SW480 (cell line): Measurements from ENCODE around the gene SGPP2.
"Not testable (repeated sequence)": the region's sequence is repeated elsewhere in the genome, so short reads cannot be mapped to it uniquely, and the experiment has no call there.

Experiments used
- DNase-seq: peaks from one replicate; pipeline ENCODE4 v3.0.0-alpha.2; 2016; ENCODE audit warnings: low spot score

SGPP2 gene

DNA sequence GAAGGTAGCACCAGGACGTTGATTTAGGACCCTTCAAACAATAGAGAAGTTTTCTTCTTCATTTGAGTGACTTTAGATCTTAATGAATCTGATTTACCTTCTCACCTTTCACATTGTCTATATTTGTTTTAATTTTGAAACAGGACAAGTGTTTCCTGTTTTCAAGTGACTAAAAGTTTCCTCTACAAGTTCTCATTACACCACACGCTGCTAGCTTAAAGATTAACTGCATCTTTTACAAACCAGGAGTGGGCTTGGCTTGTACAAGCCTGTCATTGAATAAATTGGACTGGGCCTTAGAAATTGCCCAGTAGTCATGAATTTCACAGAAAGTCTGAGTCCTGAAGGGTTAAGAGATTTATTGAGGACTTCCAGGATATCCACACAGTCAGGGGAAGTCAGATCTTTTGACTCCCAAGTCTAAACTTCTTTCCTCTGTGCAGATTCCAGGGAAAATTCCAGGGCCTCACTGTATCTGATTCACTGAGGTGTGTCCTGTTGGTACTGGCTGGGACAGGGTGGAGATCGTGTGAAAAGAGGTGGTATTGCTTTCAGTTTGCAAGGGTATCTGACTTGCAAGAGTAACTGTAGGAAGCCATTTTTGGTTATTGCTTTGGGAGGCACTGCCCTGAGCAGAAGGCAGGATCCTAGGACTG is 3.4 kb downstream of the SGPP2 start:
- DNase-seq: peak; percentile 67

DNA sequence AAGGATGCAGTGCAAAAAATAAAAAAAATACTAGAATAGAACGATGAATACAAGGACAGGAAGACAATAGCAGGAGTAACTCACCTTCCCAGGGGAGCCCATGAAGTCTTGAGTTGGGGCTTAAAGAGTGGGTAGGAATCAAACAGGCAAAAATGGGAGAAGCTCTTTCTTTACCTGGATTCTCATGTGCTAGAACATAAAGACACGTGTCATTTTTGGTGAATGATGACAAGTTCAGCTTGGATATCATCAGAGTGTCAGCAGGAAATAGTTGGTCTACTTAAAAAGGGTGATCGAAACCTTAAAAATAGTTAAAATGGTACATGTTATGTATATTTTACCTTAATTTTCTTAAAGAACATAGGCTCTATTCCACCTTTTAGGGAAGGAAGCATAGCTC is 5.7 kb downstream of the SGPP2 start:
- no peak for DNase-seq

DNA sequence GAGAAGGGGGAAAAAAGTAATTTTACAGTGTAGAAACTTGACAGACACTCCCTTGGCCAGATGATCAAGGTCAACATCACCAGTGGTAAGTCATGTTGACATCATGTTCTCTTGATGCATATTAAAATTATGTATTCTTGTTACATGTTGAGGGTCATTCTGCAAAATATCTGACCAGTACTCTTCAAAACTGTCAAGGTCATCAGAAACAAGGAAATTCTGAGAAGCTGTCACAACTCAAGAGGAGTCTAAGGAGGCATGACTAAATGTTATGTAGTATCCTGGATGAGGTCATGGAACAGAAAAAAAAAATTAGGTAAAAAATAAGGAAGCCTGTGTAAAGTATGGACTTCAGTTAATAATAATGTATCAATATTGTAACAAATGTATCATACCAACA is 6.3 kb downstream of the SGPP2 start:
- DNase-seq: no peak

DNA sequence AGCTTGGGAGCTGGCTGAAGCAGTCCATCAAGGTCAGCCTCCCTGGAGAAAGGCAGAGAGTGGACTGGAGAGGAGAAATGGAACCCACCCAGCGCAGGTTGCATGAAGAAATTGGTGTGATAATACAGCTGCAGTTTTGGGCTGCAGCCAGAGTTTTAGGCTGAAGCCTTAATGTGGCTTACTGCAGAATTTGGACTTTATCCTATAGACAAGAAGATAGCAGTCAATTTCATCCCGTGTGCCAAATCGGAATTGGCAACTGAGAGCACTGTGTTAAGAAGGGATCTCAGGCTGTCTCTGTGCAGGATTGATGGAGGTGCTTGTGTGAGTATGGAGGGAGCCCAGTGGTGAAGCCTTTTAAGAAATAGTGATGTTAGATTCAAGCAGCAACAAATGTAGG is 7.5 kb downstream of the SGPP2 start:
- no peak for DNase-seq

DNA sequence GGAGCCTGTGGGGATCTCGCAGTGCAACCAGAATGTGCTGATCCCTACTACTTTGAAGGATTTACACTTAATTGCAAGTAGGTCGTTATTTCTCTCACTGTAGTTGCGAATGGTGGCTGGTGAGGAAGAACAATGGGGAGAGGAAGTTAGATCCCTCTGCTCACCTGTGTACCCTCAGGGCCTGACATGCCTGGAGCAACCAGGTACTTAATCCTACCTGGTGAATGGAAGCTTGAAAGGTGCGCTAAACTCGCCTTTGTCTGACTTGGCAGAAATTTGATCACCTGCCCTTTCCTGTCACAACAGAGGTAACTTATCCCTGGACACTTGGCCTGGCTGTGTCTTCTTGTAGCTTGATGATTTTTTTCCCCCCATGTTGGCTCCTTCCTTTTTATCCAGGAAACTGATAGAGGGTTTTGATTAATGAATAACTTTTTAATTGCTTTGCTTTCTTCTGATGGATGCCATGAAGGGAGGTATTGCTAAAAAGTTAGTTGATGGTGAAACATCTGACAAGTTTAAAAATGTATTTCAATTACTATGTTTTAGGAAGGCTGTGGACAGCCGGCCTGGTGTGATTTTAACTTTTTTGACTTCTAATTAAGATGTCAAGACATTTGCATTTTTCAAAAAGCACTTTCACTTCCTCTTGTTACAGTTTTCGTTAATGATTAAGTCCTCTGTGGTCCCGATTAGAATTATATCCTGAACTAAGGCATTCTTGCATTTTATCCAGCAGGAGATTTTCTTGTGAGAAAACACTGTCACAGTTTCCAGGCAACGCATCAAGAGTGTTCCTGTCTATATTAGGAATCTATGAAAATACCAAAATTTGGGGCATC is 9.2 kb downstream of the SGPP2 start:
- DNase-seq: no peak

DNA sequence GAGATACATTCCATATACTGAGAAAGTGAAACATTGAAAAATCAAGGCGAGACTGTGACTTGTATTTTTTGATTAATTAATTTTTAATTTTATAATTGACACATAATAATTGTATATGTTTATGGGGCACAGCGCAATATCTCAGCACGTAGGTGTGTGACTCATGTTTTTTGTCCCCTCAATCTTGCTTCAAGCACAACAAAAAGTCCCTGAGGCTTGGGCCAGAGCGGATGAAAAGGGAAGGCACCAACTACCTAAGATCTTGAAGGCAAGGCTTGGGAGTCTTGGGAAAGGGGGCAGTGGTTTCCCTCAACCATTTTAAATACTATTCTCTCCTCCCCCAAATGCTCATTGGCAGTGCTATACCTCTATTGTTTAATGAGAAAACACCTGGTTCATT is 9.9 kb downstream of the SGPP2 start:
- no peak for DNase-seq

DNA sequence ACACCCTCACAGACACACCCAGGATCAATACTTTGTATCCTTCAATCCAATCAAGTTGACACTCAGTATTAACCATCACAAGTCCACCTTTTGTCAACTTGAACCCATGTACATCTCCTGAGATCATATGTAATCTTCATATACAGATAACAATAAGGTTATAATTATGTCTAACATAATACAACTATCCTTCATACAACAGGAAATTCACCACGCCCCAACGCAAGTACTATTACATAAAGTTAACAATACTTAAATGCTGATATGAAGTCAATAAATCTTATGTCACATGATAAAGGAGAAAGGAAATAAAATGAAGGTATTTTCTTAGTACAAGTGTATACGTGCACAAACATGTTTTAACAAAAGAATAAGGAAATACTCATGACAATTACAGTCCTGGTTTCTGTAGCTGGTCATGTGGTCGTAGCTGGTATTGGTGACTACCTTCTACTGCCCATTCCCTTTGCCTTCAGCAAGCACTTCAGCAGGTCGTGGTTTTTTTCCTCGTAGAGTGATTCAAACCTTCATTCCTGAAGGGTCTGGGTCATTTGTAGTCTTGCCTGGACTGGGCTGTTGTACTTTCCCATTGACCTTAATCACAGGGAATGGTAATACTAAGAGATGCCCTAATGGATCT is 11.2 kb downstream of the SGPP2 start:
- not testable (repeated sequence) for DNase-seq

DNA sequence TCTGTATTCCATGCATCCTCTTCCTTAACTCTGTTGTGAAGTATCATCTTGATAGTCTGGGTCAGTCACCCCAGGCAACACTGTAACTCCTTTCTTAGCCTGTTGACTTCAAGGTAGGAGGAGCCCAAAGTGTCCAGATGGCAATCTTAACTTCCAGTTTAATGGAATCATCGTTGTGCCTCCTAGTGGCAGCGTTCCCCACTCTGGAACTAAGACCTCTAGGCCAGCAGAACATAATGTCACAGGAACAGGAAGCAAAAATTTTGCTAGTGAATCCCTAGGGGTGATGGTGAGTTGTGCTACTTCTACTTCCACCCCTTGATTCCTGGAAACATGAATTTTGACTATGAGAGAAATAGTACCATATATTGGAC is 11.7 kb downstream of the SGPP2 start:
- DNase-seq: no peak

DNA sequence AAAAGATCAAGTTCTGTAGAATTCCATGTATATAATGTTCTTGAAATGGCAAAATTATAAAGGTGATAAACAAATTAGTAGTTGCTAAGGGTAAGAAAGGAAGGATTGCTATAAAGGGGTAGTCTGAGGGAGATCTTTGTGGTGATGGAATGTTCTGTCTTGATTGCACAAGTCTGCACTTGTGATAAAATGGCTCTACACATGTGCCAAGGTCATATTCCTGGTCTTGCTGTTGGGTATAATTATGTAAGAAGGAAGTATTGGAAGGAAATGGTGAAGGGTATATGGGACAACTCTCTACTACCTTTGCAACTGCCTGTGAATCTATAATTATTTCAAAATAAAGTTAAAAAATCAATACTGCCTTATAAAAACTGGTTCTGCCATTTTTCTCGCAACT is 15.3 kb downstream of the SGPP2 start:
- no peak for DNase-seq

DNA sequence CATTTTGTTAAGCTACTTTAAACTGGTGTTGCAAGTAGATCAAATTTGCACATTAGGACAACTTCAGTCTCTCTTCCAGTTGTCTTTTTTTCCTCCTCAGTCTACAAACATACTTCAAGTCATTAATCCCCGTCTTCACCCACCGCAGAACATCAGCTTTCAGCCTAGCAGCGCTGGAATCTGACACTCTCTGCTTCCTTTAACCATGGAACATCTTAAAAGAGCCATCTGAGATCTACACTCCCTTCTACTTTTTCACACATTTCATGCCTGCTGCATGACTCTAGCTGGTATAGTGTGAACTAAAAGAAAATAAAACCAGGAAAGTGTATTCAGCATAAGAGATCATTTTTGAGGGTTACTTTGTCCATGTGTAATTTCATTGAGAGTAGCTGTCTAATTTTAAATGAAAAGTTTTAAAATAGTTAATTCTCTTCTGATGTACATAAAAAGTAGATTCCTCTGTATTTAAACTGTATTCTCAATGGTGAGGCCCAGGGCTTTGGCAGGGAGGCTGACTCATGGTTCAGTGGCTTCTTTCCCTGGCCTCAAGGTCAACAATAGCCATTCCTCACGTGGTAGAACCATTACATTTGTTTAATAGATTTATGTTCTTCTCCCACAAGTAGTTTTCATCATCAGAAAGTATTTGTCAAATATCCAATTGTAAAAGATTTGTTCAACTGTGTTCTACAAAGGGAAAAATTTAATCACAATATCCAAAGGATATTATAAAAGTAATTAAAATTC is 16.5 kb downstream of the SGPP2 start:
- peak; percentile 30 for DNase-seq

DNA sequence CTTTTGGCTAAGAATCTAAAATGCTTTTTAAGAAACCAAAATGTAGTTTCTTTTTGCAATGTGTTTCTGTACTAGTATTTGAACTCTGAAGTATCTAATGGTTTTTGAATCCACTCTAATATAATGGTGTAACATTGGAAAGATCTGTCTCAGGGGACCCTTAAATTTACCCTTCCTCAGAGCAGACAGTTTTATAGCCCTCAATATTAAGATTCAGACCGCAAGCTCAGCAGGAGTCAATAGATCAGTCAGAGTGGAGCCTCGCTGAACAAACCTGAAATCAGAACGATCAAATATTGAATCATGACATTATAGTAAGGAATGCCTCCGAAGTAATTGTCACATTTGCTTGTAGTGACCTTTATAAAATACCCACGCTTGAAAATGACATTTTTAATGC is 18.3 kb downstream of the SGPP2 start:
- DNase-seq: no peak

DNA sequence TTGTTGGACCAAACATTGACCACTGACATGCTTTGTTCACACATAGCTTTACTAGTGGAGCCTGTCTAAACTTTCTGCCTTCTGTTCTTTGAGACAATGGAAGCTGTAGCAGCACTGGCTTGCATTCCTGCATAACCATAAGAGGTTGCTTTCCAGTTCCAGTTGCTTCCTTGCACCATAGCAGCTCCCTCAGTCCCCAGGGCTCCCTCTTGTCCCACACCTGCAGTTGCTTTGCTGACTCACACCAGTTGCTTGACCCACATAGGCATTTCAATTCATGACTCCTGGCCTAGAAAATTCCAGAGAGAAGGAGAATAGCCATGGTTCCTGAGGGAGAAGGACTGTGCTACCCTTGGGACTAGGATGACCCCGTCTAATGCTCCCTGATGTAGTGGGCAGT is 20.9 kb downstream of the SGPP2 start:
- no peak for DNase-seq

DNA sequence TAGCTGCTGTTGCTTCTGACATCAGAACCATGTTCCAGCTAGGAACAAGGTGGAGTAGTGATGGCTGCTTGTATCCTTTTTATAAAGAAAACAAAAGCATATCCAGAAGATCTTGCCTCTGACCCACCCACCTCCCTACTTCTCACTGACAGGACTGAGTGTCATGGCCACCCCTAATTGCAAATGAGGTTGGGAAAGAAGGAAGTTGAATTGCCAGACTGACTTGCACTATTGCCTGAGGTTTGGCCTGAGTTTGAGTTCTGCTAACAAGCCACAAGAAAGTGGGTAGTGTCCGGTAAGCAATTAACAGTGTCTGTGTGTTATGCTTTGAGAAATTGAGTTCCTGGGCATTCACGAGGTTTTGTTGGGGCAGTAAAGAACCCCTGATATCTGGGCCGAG is 22.8 kb downstream of the SGPP2 start:
- no peak for DNase-seq

DNA sequence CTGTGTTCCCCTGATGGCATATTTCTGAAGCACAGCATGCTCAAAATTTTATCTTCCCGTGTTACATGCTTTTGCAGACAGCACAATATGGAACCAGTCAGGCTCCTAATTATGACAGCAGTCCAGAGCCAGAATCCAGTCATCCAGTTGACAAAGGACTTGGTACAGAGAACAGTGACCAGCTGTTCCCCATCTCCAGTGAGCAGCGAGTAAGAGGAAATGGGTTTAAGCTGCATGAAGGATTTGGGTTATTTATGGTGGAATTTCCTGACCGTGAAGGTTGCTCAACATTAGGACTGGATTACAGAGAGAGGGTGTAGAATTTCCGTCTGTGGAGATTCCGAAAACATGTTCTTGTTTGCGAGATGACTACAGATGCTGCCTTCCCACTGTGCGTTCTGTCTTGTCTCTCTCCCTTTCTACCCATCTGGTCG is 24.4 kb downstream of the SGPP2 start:
- no peak for DNase-seq

DNA sequence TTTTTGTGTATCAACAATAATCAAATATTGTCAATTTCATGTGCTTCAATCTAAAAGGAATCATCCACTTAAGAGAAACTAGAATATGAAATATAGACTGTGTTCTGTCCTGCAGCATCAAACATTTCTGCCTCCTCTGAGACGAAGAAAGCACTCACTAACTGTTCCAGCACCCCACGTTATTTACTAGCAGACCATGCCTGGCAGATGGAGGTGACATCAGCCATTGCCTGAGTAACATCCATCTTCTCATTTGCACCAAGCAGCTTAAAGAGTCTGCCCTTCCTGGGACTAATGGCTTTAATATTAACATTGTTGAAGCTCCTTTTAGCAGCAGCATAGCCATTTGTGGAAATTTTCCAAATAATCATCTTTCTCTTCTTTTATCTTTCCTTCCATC is 25.7 kb downstream of the SGPP2 start:
- no peak for DNase-seq

DNA sequence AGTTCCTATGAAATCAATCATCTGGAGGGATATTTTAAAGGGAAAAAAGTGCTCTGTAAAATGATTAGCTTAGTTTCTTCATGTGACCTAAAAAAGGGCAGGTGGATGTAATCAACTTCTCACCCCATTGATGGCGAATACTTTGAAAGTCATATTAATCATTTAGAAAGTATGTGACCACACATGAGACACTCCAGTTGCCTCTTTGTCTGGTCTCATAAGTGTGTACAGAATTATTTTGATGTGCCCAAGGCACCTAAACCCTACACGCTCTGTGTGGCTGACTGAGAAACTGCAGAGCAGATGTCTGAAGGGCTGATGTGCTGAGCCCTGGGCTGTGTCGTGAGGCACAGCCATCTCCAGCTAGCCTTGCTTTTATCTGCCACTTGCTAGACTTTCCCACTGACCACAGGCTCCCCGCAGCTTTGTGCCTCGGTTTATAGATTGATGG is 26.9 kb downstream of the SGPP2 start:
- peak; percentile 7 for DNase-seq

DNA sequence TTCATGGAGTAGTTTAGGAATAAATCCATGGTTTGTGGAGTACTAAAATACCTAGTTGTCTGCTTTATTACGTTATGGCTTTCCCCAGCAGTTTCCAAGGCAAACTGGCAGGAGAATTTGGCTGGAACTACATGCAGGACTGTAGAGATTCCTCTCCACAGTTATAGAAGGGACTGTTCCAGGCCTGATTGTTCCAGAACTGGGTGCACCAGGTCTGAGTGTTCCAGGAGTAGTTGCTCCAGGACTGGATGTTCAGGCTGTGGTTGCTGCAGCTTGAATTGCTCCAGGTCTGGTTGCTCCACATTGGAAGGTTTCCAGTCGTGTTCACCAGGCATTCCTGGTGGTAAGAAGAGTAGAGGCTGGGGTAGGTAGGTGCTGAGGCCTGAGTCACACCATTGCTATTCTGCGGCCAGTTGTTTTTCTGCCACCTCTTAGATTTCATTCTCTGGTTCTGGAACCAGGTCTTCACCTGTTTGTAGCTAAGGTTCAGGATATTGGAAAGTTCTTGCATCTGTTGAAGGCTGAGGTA is 28.1 kb downstream of the SGPP2 start:
- DNase-seq: no peak

DNA sequence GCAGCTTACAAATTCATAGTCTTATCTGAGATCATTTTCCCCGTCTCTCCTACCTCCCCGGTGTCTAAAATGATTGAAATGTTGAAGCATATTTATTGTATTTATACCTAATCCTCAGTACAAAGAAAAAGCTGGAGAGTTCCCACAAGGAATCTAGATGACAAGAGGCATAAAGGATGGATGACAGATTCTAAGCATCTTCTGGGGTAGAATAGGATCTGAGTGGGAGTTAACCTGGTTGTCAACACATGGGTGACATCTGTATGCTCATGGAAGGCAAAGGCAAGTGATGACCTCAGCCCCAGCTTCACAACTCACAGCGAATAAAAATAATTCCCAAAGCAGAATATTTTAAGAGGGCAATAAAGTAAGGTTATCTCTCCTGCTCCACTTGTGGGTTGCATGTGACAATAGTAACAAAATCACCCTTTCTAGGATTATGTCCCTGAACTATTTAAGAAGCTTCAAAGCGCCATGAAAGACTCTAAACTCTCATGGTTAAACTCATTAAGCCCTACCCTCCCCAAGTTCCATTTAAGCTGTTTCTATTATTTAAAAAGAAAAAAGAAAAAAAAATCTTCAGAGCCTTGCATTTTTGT is 32.2 kb downstream of the SGPP2 start:
- DNase-seq: no peak

DNA sequence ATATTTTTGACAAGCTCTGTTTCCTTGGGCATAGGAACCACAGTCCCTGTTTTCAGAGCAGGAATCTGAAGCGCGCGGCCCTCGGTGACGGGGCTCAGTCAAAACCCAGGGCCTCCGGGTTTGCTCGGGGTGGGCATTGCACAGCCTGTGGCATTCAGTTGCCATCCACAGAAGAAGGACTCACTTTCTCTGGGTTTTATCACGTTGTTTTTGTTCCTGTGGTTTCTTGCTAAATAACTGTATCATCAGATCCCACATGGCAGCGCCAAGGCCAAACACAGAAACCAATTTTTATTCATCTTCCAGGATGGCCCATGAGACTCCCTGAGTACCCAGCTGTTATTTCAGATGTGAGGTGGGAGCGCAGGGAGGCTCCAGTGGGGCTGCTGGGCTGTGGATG is 35.6 kb downstream of the SGPP2 start:
- DNase-seq: no peak

DNA sequence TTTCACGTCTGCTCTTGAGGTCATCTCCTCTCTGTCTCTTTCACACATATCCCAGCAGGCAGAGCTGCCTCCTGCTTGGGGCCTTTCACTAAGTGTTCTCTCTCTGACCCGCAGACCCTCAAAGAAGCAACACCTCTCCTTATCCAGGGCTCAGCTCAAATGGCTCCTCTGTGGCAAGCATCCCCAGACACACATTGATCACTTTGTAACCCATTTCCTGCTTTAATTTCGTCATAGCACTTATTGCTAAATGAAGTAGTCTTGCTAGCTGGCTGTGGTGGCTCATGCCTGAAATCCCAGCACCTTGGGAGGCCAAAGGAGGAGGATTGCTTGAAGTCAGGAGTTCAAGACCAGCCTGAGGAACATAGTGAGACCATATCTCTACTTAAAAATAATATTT is 41.4 kb downstream of the SGPP2 start:
- DNase-seq: no peak

DNA sequence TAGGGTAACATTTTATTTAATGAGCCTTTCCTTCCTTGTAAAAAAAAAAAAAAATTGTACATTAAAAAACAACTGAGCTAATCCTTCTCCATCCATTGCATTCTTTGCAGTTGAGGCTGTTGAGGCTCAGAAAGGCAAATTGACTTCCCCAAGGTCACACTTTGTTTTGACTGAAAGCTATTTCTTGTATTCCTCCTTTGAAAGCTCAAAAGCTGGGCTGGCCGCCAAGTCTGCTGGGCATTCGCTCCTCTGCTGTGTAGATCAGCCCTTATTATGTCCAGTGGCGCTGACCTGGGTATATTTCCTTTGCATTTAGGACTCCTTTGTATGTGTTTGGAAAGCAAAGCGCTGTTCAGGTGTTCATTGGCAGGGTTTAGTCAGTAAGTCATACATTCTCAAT is 44.0 kb downstream of the SGPP2 start:
- DNase-seq: no peak
